ENCODE data around the gene TMEM62. TPM values are rescaled to one million over a fixed set of nuclear protein-coding genes. Genes with fewer than 3 reads are reported as not detected.
"Not testable (repeated sequence)": the region's sequence is repeated elsewhere in the genome, so short reads cannot be mapped to it uniquely, and the experiment has no call there.

The TMEM62 gene
- total RNA-seq, 2 donors from 2014 or later = 11.3 TPM

DNA sequence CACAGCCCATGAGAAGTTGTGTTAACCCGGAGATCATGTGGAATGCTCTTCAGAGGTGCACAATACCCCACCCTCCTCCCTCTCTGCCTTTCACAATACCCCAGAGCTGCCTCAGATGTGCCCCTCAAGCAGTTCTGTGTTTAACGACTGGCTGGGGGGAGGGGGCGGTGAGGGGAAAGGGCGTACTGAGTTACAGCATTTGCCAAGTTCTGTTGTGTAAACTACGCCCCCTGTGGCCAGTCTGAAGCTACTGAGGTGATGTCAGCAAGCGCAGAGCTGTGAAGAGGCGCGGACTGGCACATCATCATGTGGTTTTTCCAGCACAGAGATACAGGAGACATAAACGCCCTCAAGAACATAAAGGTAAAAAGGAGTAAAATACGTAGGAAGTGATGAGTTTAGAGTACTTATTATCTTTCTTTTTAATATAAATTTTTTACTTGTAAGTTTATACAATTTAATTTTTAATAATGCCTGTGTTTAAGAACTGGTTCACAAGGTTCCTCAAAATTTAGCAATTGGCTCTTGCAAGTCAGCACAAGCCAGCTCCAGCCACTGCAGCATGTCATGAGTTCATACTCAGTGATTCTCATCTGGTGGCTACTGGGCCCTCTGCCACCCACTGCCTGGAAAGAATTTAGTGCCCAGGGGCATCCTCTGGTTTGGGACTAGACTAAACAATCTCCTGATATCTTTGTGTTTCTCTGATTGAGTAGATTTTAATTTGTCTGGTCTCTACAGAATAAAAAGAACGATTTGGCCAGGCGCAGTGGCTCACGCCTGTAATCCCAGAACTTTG, 85.7 kb downstream of the TMEM62 start:
- TF ChIP-seq, protein P1, sequence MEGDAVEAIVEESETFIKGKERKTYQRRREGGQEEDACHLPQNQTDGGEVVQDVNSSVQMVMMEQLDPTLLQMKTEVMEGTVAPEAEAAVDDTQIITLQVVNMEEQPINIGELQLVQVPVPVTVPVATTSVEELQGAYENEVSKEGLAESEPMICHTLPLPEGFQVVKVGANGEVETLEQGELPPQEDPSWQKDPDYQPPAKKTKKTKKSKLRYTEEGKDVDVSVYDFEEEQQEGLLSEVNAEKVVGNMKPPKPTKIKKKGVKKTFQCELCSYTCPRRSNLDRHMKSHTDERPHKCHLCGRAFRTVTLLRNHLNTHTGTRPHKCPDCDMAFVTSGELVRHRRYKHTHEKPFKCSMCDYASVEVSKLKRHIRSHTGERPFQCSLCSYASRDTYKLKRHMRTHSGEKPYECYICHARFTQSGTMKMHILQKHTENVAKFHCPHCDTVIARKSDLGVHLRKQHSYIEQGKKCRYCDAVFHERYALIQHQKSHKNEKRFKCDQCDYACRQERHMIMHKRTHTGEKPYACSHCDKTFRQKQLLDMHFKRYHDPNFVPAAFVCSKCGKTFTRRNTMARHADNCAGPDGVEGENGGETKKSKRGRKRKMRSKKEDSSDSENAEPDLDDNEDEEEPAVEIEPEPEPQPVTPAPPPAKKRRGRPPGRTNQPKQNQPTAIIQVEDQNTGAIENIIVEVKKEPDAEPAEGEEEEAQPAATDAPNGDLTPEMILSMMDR (IDR thresholded peaks at IDR 0.05) = no peak
- no peaks in the 10 kb centered on the region for H3K9me3 ChIP-seq
- no peaks in the 10 kb centered on the region for H3K36me3 ChIP-seq
- no peak for DNase-seq (ENCODE audit: low spot score)
- H3K27me3 ChIP-seq = no peaks in the 10 kb centered on the region
- H3K4me1 ChIP-seq = peaks cover 0 to 8% of the 10 kb centered on the region in 2 donors
- H3K27ac ChIP-seq = no peak overlapping the region
- no peak overlapping the region for H3K4me3 ChIP-seq

DNA sequence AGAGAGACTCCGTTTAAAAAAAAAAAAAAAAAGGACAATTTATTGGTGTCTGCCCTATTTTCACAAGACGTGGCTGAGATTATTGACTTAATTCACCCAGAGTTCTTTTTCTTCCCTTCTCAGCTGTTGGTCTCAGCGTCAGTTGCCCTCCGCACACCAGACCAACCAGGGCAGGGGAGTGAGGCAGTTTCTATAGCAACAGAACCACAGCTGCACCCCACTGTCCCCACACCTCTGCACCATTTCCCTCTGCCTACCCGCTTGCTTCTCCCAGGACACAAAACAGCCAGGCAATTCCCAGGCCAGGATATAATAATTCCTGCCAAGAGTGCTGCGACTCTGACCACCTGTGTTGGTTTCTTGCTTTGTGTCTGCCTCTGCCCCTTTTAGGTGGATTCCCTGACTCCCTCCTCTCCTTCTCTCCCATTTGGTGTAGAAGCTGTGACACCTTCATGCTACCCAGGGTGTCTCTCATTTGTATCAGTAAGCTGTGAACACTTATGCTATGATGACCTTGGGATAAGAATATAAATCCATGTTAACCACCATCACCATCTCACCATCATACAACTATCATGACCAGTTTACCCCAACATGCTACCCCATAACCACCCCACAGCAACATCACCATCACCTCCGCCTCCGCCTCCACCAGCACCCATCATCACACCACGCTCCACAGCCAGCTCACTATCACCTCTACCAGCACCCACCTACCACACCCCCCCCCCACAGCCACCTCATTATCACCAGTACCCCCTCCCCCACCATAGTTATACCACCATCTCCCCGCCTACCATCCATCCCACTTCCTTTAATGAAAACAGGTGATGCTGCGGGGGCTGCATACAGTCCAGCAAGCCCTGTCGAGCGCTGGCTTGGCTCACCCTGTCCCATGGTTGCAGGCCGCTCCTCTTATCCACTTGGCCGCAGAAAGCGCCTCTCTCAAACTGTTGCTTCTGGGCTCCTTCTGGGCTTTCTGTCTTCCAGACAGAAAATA, 86.8 kb downstream of the TMEM62 start:
- no peak for DNase-seq (ENCODE audit: low spot score)
- Histone ChIP-seq H3K27me3 (no peaks in the 10 kb centered on the region), H3K9me3 (no peaks in the 10 kb centered on the region), H3K4me1 (no peaks in the 10 kb centered on the region), H3K27ac (no peak overlapping the region), H3K4me3 (no peak overlapping the region), H3K36me3 (no peaks in the 10 kb centered on the region)
- TF ChIP-seq, protein P1 (IDR thresholded peaks at IDR 0.05) = no peak

DNA sequence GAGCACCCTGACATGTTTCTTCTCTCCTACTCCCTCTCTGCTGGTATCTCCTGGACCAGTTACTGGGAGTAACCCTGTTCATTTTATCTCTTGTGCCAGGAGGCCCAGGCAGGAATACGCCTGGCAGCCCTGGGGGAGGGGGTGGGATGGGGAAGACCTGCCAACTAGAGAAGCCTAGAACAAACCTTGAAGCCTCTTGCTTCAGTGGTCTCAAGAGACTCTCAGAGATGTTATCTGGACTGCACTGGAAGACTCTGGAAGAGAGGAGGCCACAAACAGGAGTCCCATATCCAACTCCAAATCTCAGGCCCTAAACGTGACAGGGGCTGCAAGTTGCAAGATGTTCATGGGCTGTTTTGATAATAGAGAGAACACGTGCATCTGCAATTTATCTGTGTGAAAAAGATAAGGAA, 87.6 kb downstream of the TMEM62 start, which contains the start of gene EPB42:
TSS of gene EPB42 (minus strand) at position 28 of the 413 bp plus-strand sequence. CDS start 193 bp downstream, outside the sequence.
- Histone ChIP-seq H3K27ac (no peak within 1 kb of the TSS), H3K36me3 (no peaks in the 10 kb centered on the region), H3K4me1 (no peaks in the 10 kb centered on the region), H3K4me3 (no peak within 1 kb of the TSS), H3K9me3 (no peaks in the 10 kb centered on the region), H3K27me3 (no peaks in the 10 kb centered on the region)
- TF ChIP-seq, protein P1 (IDR thresholded peaks at IDR 0.05) = no peak
- DNase-seq (ENCODE audit: low spot score) = no peak

DNA sequence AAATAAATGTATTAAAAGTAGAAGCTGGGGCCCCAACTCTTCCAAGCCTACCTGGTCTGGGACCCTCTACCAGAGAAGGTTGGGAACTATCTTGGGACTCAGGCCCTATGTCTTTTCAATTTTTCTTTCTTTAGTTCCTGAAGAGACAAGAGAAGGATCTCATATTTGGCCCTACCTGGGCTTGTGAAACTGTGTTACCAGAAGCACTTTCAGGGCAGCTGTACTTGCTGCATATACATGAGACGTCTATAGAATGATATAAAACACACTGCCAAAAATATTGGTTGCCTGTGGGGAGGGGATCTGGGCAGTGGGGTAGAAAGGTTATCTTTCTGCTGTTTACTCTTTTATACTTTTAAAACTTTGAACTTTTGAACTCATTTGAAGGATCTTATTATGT, 88.0 kb downstream of the TMEM62 start:
- no peaks in the 10 kb centered on the region for H3K27me3 ChIP-seq
- no peak overlapping the region for H3K27ac ChIP-seq
- no peak for DNase-seq (ENCODE audit: low spot score)
- H3K4me1 ChIP-seq = no peaks in the 10 kb centered on the region
- no peaks in the 10 kb centered on the region for H3K9me3 ChIP-seq
- TF ChIP-seq, protein P1 (IDR thresholded peaks at IDR 0.05) = no peak
- no peaks in the 10 kb centered on the region for H3K36me3 ChIP-seq
- no peak overlapping the region for H3K4me3 ChIP-seq

DNA sequence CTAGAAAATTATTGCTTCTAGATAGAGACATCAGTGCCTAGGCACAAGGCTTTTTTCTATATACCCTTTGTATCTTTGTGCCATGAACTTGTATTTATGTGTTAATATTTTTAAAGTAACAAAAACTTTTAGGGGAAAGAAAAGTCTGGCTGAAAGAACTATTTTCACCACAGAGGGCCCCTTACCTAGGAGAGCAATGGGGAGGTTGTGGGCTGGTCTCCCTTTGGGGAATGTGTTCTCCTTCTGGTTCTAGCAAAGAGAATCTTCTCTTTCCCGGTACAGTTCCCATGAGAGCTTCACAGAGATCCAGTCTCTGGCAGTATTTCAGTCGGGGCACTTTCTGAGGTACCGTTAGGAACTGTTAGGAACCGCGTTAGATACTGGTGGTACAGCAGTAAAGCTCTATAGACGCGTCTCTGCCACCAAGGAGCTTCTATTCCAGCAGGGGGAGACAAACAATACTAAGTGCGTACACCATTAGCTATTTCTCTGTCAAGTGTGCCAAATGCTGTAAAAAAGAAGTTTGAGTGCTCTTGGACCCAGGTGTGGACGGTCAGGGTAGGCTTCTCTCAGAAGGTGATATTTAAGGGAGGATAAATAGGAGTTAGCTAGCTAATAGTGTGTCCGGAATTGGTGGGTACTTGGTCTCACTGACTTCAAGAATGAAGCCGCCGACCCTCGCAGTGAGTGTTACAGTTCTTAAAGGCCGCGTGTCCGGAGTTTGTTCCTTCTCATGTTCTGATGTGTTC, 92.0 kb downstream of the TMEM62 start:
- DNase-seq (ENCODE audit: low spot score) = no peak
- no peaks in the 10 kb centered on the region for H3K27me3 ChIP-seq
- TF ChIP-seq, protein P1 (IDR thresholded peaks at IDR 0.05) = peak; percentile 37 to 78
- no peak overlapping the region for H3K27ac ChIP-seq
- peaks cover 0 to 12% of the 10 kb centered on the region in 2 donors for H3K4me1 ChIP-seq
- no peaks in the 10 kb centered on the region for H3K9me3 ChIP-seq
- no peak overlapping the region for H3K4me3 ChIP-seq
- no peaks in the 10 kb centered on the region for H3K36me3 ChIP-seq

DNA sequence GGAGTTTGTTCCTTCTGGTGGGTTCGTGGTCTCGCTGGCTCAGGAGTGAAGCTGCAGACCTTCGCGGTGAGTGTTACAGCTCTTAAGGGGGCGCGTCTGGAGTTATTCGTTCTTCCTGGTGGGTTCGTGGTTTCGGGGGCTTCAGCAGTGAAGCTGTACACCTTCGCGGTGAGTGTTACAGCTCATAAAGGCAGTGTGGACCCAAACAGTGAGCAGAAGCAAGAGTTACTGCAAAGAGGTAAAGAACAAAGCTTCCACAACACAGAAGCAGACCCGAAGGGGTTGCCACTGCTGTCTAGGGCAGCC, 92.5 kb downstream of the TMEM62 start:
- H3K9me3 ChIP-seq; DNase-seq (ENCODE audit: low spot score); H3K27ac ChIP-seq; H3K36me3 ChIP-seq; H3K27me3 ChIP-seq; H3K4me3 ChIP-seq: not testable (repeated sequence)
- H3K4me1 ChIP-seq = peaks cover 0 to 15% of the 10 kb centered on the region in 2 donors

All from right atrium auricular region (tissue), 2 donors.